Measurements from ENCODE around the gene CCDC38. TPM values are rescaled to one million over a fixed set of nuclear protein-coding genes. Genes with fewer than 3 reads are reported as not detected.
"Not testable (repeated sequence)": the region's sequence is repeated elsewhere in the genome, so short reads cannot be mapped to it uniquely, and the experiment has no call there.

CCDC38 gene
- 0.15 TPM for total RNA-seq
- long read RNA-seq: 0 reads

DNA sequence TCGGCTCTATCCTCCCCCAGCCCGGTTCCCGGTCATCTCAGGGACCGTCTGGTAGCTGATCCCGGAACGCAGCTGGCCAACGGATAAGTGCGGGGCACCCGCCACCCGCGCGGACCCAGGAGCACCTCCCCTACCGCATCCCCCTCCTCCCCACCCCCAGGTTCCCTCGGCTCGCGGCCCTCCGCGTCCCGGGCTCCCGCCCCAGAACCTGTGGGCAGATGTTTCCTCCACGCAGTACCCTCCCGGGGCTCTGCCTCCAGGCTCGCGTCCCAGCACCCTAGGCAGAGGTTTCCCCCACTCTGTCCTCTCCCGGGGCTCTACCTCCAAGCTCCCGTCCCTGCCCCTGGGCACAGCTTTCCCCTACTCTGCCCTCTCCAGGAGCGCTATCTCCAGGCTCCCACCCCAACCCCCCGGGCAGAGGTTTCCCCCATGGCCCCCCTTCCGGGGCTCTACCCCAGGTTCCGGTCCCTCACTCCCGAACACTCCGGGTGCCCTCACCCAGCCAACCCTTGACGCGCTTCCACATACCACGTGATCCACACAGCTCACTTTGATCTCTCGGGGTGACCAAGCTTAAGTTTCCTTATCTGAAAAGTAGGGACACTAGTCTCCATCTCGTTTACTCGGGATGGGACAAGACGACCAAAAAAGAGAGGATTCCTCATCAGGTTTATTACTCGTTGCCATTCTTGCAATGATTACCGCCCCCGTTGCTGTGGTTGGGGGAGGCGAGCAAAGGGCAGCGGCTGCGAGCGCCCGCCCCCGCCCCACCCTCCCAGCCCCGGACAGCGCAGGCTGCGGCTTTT is at the start of gene CCDC38:
TSS of gene CCDC38 (minus strand) at position 91 of the 806 bp plus-strand sequence. CDS start 6,105 bp downstream, outside the sequence.
- DNase-seq: peak; percentile 81
- intact Hi-C loops (cut with micrococcal nuclease): no loop called here
- peak; percentile 98 for ATAC-seq

DNA sequence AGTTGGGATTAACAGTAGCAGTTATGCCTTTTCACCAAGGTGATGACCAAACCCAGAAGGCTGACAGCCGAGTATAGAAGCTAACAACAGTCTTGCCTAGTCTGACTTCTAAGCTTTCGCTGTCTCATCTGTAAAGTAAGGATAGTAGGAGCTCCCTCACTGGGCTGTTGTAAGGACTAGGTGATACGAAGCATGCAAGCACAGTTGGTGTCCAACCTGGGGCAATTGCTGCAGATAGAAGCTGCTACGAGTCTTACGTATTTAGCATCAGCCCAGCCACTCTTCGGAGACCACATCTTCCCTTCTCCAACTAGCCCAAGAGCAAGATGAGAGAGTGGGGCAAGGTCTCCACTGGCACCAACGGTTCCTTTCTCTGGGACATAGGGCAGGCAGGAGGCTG is 47.7 kb upstream of the CCDC38 start:
- ATAC-seq: no peak
- DNase-seq: no peak
- intact Hi-C loops (cut with micrococcal nuclease): loop anchor here (10.0 kb wide), 1 partner anchor 165 kb away; no protein-coding TSS in a partner anchor

DNA sequence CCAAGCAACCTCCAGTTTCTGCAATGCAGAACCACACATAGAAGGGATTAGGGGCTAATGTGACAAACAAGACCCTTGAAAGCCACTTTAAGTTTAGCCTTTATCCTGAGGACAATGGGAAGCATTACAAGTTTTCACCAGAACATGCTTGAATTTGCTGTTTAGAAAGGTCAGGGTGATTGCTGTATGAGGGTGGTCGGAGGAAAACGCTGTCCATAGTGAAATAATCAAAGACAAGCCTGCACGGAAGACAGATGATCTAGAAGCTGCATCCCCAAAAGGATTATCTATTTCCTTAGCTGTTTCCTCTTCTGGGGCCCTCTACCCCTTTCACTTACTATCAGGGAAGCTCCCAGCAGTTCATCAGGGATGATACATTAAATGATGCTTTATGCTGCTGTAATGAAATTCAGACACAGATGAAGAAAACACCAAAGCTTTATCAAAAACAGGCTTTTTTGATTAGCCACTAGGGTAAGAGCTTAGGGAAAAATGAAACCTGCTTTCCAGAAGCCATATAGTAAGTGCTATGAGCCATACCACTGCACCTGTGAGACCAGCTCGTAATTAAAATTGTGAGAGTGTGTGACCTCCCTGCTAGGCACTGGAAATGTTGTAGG is 47.2 kb upstream of the CCDC38 start:
- ATAC-seq: no peak
- no peak for DNase-seq
- intact Hi-C loops (cut with micrococcal nuclease): loop anchor here (10.0 kb wide), 1 partner anchor 165 kb away; no protein-coding TSS in a partner anchor

DNA sequence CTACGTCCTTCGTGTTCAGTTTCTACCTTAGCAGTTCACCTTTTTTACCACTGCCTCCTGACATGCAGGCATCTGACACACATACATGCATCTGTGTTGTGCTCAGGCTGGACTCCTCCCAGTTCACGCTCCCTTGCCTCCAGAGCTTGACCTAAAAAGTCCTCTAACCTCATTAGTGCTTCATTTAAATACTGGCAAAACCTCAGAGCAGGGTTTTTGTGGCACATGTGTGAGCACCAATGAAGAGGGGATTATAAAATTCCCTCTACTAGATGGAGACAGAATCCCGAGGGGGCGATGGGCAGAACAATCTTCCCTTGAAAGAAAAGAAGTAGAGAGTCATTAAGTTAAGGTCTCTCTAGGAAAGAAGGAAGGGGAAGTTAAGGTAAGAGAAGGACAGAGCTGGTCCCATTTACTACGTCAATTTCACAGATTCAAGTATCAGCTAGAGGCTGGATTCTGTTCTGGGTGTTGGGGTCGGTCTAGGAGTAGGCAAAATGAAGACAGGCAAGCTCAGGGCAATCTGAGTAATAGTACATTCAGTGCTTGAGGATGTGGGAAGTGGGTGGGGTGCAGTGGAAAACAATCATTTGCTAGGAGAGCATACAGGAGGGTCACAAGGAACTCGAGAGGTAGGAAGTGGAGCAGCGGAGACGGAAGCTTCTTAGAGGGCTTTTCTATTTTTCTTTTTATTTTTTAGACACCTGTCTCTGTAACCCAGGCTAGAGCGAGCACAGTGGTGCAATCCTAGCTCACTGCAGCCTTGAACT is 46.3 kb upstream of the CCDC38 start:
- ATAC-seq (no peak), DNase-seq (no peak)
- intact Hi-C loops (cut with micrococcal nuclease): no loop called here

DNA sequence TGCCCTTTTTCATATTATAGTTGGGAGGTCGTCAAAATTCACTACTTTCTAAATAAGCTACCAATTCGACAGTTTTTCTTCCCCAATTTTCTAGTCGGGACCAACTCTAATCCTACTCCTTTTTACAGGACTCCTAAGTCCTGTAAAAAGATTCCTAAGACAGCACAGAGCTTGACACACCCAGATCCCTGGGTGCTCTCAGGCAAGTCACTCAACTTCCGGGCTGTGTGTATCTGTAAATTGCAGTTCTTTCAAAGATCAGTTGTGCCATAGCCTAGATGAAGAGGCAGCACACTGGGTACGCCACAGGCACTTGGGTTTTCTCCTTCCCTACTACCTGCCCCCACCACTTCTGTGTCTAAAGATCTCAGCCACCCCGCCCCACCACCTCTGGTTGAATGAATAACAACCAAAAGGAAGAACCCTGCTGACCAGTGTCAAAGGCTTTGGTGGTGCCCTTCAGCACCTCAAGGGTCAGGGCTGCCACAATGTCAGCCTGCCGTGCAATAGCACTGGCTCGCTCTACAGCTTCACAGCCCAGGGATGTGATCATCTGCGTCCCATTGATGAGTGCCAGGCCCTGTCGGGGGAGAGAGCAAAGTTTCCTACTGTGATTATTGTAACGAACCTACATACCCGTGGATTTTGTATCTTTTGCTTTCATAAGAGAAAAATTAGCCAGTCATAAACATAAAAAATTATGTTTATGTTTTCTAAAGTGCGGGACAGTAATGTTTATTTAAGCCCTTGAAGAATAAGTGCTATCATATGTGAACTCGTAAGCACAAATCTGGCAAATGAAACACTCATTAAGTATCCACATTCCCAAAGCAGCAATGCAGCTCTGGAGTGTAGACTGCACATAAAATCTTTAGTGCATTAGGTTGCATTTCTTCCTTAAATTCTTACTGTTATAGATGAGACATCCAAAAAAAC is 44.5 kb upstream of the CCDC38 start:
- ATAC-seq: no peak
- intact Hi-C loops (cut with micrococcal nuclease): no loop called here
- no peak for DNase-seq

DNA sequence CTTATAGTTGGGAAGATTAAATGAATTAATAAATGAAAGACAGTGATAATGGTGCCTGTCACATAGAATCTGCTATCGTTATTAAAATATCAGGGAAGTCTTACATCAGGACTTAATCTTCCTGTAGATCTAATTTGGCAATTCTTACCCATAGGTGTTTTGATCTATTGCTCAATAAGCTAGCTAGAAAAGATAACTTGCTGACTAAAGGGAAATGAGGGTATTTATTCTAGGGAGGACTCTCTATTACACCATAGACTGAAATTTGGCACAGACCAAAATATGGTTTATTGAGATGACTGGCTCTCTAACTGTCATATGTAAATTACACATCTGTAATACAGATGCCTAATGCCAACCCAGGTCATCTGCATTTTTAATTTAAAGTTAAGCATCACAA is 42.3 kb upstream of the CCDC38 start:
- ATAC-seq (no peak), DNase-seq (no peak)
- intact Hi-C loops (cut with micrococcal nuclease): no loop called here

DNA sequence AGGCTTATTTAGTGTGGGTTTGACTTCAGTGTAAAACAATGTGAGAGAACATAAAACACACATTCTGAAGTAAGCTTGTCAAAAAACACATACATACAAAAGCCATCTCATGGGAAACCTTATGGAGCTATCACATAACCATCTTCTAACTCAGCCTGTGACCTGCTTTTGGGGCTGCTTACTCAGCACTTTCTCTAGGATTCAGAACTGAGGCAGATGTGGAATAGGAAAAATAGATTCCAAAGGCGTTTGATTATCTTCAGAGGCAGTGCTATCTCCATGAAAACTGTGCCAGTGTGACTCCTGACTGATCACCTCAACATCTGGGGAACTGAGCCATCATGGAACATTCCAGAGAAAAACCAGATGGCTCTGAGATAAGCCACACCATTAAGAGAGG is 40.2 kb upstream of the CCDC38 start:
- ATAC-seq (no peak), DNase-seq (no peak)
- intact Hi-C loops (cut with micrococcal nuclease): no loop called here

DNA sequence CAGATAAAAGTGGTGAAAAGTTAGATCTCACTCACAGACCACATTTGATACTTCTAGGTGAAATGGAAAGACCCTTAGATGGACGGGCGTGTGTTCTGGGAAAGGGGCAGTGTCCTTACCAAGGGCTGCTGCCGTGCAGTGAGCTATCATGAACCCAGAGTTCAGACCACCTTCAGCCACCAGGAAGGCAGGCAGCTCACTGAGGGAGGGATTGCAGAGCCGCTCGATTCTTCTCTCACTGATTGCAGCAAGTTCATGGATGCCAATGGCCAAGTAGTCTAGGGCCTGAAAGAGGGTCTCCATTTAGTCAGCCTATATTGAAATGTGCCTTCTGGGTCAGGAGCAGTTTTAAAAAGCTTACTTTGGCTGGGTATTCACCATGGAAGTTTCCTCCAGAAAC is 38.0 kb upstream of the CCDC38 start:
- no peak for ATAC-seq
- intact Hi-C loops (cut with micrococcal nuclease): no loop called here
- no peak for DNase-seq

DNA sequence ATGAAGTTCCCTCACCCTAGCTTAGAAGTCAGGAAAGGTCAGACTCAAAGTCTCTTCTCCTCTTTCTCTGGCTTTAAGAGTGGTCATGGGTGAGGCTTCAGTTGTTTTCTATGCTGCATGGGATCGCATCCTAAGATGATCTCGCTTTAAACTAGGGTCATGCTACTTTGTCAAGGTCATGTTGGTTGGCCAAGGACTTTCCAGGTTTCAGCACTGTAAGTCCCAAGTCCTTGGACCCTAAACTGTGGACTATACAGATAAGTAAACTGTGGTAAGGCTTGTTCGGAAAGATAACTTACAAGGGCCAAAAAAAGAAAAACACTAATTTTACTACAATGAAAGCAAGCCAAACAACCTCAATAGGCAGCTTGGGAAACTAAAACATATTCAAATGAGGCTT is 36.4 kb upstream of the CCDC38 start:
- intact Hi-C loops (cut with micrococcal nuclease): no loop called here
- ATAC-seq (no peak), DNase-seq (no peak)

DNA sequence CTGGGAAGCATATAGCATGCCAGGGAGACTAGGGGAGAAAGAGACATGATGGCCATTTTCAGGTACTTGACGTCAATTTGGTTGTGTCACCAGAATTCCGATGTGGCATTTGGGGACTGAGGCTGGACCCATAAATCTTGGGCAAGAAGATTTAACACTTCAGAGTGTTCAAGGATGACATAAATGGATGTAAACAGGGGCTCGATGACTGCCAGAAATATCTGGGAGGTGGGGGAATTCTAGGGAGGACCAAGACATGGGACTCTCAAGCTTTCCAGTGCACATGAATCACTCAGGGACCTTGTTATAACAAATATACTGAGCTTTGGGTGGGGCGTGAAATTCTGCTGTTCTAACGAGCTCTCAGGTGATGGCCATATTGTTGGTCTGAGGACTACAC is 35.9 kb upstream of the CCDC38 start:
- DNase-seq (no peak), ATAC-seq (no peak)
- intact Hi-C loops (cut with micrococcal nuclease): no loop called here

DNA sequence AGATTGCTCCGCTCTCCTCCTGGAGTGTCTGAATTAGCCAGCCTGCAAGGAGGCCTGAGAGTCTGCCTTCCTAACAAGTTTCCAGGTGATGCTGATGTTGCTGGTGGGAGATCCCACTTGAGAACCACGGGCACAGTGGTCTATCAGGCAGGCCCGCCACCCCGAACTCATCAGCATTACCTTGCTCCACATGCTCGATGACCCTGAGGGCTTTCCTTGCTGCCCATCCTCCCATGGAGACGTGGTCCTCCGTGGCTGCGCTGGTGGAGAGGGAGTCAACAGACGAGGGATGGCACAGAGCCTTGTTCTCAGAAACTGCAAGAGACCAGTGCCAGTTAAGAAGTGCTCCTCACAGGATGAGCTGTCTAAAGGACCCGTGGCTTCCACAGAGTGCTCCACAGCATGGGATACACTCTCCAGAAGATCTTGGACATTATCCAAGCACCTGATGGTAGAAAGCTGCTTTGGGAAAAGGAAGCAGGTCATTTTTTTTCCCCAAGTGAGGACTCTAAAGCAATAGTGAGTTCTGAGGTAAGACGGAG is 35.4 kb upstream of the CCDC38 start:
- DNase-seq (no peak), ATAC-seq (no peak)
- intact Hi-C loops (cut with micrococcal nuclease): no loop called here

DNA sequence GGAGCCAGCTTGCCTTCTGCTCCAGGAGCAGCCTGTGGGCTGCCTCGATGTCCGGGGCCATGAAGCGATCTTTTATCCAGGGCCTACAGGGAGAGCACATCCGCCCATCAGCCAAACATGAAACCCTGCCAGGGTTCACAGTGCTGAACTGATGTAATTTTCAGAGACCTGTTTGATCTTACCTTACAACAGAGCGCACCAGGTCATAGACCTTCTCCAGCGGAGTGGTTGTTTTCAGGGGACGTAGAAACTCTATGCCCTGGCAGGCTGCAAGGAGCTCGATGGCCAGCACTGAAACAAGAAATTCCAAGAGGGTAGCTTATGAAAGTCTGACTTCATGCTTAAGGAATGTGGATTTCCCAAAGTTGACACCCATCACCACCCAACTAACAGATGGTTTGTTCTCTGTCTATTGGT is 34.0 kb upstream of the CCDC38 start:
- no peak for DNase-seq
- ATAC-seq: no peak
- intact Hi-C loops (cut with micrococcal nuclease): no loop called here

DNA sequence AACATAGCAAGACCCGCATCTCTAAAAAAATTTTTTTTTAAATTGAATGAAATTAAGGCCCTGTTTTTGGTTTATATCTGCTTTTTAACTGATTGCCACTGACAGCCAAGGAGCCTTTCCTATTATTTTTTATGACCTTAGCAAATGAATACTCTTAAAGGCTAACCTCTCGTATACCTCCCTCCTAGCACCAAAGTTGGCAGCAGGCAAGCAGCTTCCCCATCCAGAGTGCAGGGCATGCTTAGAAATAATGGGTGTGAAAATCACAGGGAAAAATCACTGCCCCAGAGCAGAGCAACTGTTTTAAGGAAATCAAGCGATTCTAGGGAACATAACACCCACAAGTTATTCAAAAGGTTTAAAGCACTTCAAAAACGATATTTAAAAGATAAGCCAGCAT is 33.1 kb upstream of the CCDC38 start:
- DNase-seq (no peak), ATAC-seq (no peak)
- intact Hi-C loops (cut with micrococcal nuclease): no loop called here

DNA sequence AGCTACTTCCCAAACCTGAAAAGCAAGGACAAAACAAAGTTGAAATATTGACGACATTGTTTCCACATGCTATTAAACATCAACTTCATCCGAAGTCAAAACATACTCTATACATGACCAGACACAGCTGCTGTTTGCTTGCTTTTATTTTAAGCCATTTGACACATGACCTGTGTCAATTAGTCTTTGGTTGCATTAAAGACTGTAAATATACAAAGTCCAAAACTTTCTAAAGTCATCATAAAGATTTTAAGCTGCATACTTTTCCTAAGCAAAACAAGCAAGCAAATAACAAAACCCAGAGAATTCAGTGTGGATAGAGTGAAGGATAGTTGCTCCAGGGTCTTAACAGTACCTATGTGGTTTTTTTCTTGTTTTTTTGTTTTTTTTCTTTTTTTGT is 31.9 kb upstream of the CCDC38 start:
- DNase-seq (no peak), ATAC-seq (no peak)
- intact Hi-C loops (cut with micrococcal nuclease): no loop called here

DNA sequence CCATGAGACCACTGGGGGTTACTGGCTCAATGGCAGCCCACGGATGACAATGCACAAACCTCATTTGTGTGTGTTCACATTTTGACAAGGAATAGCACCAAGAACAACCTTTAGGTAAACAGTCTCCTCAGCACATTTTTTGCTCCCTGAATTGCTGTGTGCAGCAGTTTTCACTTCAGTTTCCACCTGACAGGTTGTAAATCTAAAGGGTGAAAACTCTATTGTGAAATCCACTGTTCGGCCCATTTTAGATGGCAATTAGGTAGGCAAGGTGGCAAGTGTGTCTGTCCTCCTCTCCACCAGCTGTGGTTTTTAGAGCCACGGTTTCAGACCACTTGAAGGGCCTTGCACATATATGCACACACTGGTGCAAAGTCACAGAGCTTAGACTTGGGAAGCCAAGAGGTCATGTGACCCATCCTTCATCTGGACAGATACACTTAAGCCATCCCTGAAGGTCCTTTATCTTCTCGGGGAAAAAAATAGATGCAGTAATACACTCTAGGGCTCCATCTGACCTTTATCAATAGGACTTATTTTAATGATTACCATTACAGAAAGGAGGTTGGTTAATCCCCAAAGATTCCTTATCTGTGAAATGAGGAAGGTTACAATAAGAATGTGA is 30.5 kb upstream of the CCDC38 start:
- ATAC-seq (no peak), DNase-seq (no peak)
- intact Hi-C loops (cut with micrococcal nuclease): no loop called here

DNA sequence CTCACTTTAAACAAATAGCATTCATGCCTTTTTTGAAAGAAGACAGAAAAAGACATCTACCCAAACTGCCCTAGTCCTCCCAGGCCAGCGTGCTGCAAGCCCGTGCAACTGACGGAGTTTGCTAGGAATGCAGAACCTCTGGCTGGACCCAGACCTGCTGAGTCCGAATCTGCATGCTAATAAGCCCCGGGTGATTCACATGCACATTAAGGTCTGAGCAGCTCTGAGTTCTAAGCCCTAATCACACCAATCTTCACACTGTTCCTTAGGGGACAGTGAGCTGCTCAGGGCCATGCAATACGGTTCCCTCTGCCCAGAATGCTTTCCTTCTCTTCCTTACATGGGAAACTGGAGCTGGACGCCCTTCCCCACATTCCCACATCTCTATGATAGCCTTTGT is 28.5 kb upstream of the CCDC38 start:
- ATAC-seq (no peak), DNase-seq (no peak)
- intact Hi-C loops (cut with micrococcal nuclease): no loop called here

DNA sequence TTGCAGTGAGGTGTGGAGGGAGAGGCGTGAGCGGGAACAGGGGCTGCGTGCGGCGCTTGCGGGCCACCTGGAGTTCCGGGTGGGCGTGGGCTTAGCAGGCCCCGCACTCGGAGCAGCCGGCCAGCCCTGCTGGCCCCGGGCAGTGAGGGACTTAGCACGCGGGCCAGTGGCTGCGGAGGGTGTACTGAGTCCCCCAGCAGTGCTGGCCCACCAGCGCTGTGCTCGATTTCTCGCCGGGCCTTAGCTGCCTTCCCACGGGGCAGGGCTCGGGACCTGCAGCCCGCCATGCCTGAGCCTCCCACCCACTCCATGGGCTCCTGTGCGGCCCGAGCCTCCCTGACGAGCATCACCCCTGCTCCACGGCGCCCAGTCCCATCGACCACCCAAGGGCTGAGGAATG is 26.7 kb upstream of the CCDC38 start:
- DNase-seq; ATAC-seq; intact Hi-C loops (cut with micrococcal nuclease): not testable (repeated sequence)

DNA sequence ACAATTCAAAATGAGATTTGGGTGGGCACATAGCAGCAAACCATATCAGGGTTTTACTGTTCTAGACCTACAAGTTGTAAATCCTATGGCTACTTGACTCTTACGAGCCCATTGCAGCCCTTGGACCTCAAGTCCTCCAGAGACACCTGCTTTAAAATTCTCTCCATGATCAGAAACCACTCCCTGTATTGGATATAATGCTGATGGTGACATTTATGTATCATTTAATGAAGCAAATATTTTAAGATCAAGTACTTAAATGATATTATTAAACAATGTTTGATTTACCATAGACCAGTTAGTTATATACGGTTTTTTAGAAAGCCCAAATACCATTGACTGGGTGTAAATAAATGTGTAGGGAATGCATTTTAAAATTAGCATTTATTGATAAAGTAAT is 24.9 kb upstream of the CCDC38 start:
- intact Hi-C loops (cut with micrococcal nuclease): no loop called here
- DNase-seq: no peak
- no peak for ATAC-seq
